HCT116 (cell line): ENCODE results near the gene CA12.

Experiments used
- ATF3 ChIP-seq: IDR thresholded peaks from 2 replicates; pipeline ENCODE4 v1.6.1; 2012
- CTCF ChIP-seq, 3 experiments: fragments of 200-600 bp in 1 of 3; sonication (generic) in 1 of 3; IDR thresholded peaks in 2 of 3; conservative IDR thresholded peaks in 1 of 3; 2 replicates each; pipeline ENCODE4 v1.5.1; 2012 to 2017; ENCODE audit warnings: low read depth in 2 of 3, low read length in 2 of 3, antibody characterized with exemption in 1 of 3, borderline replicate concordance in 1 of 3, control low read depth in 1 of 3, mild to moderate bottlenecking in 1 of 3, mixed read lengths in 1 of 3, mixed run types in 1 of 3, moderate library complexity in 1 of 3; ENCODE audit not compliant: insufficient read depth in 1 of 3
- EGR1 ChIP-seq: IDR thresholded peaks from 2 replicates; pipeline ENCODE4 v1.6.1; 2012; ENCODE audit warnings: low read depth
- ELF1 ChIP-seq: IDR thresholded peaks from 2 replicates; pipeline ENCODE4 v1.6.1; 2012; ENCODE audit warnings: low read depth, borderline replicate concordance
- EZH2 ChIP-seq: fragments of 200-600 bp; sonication (generic); IDR thresholded peaks from 2 replicates; pipeline ENCODE4 v1.6.1; 2017; ENCODE audit warnings: antibody characterized with exemption, mixed run types
- EZH2phosphoT487 ChIP-seq: fragments of 200-600 bp; IDR thresholded peaks from 2 replicates; pipeline ENCODE4 v1.6.1; 2018; ENCODE audit warnings: antibody characterized with exemption, borderline replicate concordance
- JUND ChIP-seq: IDR thresholded peaks from 2 replicates; pipeline ENCODE4 v1.6.1; 2012
- MAX ChIP-seq: IDR thresholded peaks from 2 replicates; pipeline ENCODE4 v1.6.1; 2012
- POLR2A ChIP-seq: IDR thresholded peaks from 2 replicates; pipeline ENCODE4 v1.7.0; 2011; ENCODE audit warnings: borderline replicate concordance; ENCODE audit not compliant: insufficient read depth, insufficient read length; ENCODE audit errors: extremely low read depth
- POLR2AphosphoS5 ChIP-seq: IDR thresholded peaks from 2 replicates; pipeline ENCODE4 v1.6.1; 2011; ENCODE audit warnings: mild to moderate bottlenecking, low read depth, low read length, moderate library complexity
- REST ChIP-seq: IDR thresholded peaks from 2 replicates; pipeline ENCODE4 v1.6.1; 2012; ENCODE audit warnings: low read depth
- SP1 ChIP-seq: IDR thresholded peaks from 2 replicates; pipeline ENCODE4 v1.6.1; 2012; ENCODE audit warnings: low read depth
- YY1 ChIP-seq: IDR thresholded peaks from 2 replicates; pipeline ENCODE4 v1.6.1; 2011; ENCODE audit warnings: low read length, low read depth, moderate library complexity, mild to moderate bottlenecking; ENCODE audit not compliant: insufficient replicate concordance; ENCODE audit errors: extremely low read depth
- ZFX ChIP-seq: fragments of 450-650 bp; IDR thresholded peaks from 2 replicates; pipeline ENCODE4 v1.6.1; 2017

GRCh38 chr15:63339006-63339766, 42.5 kb downstream of the CA12 start:
- TF ChIP-seq MAX (no peak), CTCF (IDR thresholded peaks at IDR 0.05 in 2 of 3, conservative IDR thresholded peaks at IDR 0.05 in 1 of 3; ENCODE audit: borderline replicate concordance in 1 of 3, insufficient read depth in 1 of 3, low read depth in 2 of 3, low read length in 2 of 3) (no peak), JUND (no peak), EZH2 (no peak), ELF1 (no peak), EGR1 (no peak), SP1 (no peak), POLR2A (no peak), ATF3 (no peak), ZFX (no peak), REST (no peak), YY1 (no peak), POLR2AphosphoS5 (no peak), EZH2phosphoT487 (no peak)
